Measurements from ENCODE around the gene DBI. TPM values are rescaled to one million over a fixed set of nuclear protein-coding genes. Genes with fewer than 3 reads are reported as not detected.
A peak's percentile ranks its signal among the peaks of the same experiment; 100 is the strongest.

Gene DBI
- total and polyA plus RNA-seq, 2 of the 8 experiments (the other 6 are each of a cell fraction or from before 2014, with no cell fraction given) = 180 to 212 TPM

DNA sequence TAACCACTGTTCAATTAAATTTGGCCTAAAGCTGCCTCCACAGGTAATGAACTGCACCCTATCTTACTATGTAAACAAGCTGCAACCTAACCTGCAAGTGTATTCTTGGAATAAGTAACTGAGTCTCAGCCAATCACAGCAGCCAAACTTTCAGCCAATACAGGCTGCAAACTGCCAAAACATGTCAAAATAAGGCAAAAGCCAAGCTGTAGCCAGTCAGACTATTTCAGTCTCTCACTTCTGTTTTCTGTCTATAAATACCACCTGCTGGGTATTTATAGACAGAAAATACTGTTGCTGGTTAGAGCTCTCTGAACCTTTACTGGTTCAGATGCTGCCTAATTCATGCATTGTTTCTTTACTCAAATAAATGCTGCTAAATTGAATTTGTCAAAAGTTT is 14.4 kb upstream of the DBI start:
- H3K4me3 ChIP-seq (ENCODE audit: extremely low read depth in 1 of 4, insufficient read depth in 2 of 4, low read depth in 3 of 4, low read length in 4 of 4) = no peak overlapping the region
- no peak overlapping the region for H3K4me2 ChIP-seq (ENCODE audit: insufficient read depth in 1 of 2, low read depth in 2 of 2, low read length in 2 of 2)
- H2BK120ac ChIP-seq (replicated peaks; ENCODE audit: low read depth, low read length) = no peak overlapping the region
- no peak overlapping the region for H4K8ac ChIP-seq (ENCODE audit: extremely low read depth, insufficient read depth, low read length)
- H3K79me2 ChIP-seq (ENCODE audit: control insufficient read depth in 1 of 2, insufficient read depth in 2 of 2, low read length in 2 of 2) = no peaks in the 10 kb centered on the region
- no peak overlapping the region for H3K9ac ChIP-seq (replicated peaks in 1 of 4; ENCODE audit: extremely low read depth in 1 of 4, low read depth in 3 of 4, low read length in 3 of 4)
- no peak overlapping the region for H3K14ac ChIP-seq (ENCODE audit: insufficient read length)
- TF ChIP-seq EGR1 (IDR thresholded peaks at IDR 0.05; ENCODE audit: borderline replicate concordance, low read depth, low read length) (no peak), HDAC6 (IDR thresholded peaks at IDR 0.05; ENCODE audit: low read depth, low read length) (no peak), PHF8 (conservative IDR thresholded peaks at IDR 0.05; ENCODE audit: low read depth, low read length) (no peak), EZH2 (IDR thresholded peaks at IDR 0.05; ENCODE audit: low read depth, low read length, severe bottlenecking) (no peak), SIRT6 (IDR thresholded peaks at IDR 0.05; ENCODE audit: low read length) (no peak)
- DNase-seq (ENCODE audit: low read depth in 1 of 2, low spot score in 2 of 2) (no peak), FAIRE-seq (peak; percentile 69)
- H2AK5ac ChIP-seq (ENCODE audit: low read depth, low read length) = no peak overlapping the region
- no peak overlapping the region for H2BK20ac ChIP-seq (ENCODE audit: low read length)
- no peaks in the 10 kb centered on the region for H3K79me1 ChIP-seq (ENCODE audit: low read depth, low read length)
- H3K36me3 ChIP-seq (ENCODE audit: control insufficient read depth in 2 of 4, insufficient read depth in 4 of 4, low read length in 3 of 4) = no peaks in the 10 kb centered on the region
- H3K23ac ChIP-seq (ENCODE audit: insufficient read length) = no peak overlapping the region
- no peaks in the 10 kb centered on the region for H3K23me2 ChIP-seq (ENCODE audit: low read depth, low read length)
- no peak overlapping the region for H4K5ac ChIP-seq (ENCODE audit: insufficient read length, low read depth, low read length)
- no peak overlapping the region for H3K27ac ChIP-seq (ENCODE audit: low read depth, low read length)
- H2BK5ac ChIP-seq (ENCODE audit: low read depth, low read length) = no peak overlapping the region
- peaks cover 0 to 8% (median 3%) of the 10 kb centered on the region in 4 experiments; a peak in 4 of 7 replicates for H3K4me1 ChIP-seq (replicated peaks in 1 of 4; ENCODE audit: control insufficient read depth in 3 of 4, insufficient read depth in 4 of 4, low read length in 3 of 4)
- no peak overlapping the region for H2AFZ ChIP-seq (ENCODE audit: low read length)
- no peak overlapping the region for H2BK15ac ChIP-seq (ENCODE audit: low read length)
- H3K4ac ChIP-seq (replicated peaks; ENCODE audit: insufficient read length, low read depth, low read length) = no peak overlapping the region
- no peak overlapping the region for H2BK12ac ChIP-seq (ENCODE audit: low read depth, low read length)
- no peaks in the 10 kb centered on the region for H4K20me1 ChIP-seq (replicated peaks in 1 of 2; ENCODE audit: control insufficient read depth in 1 of 2, insufficient read depth in 2 of 2, low read length in 2 of 2)
- no peaks in the 10 kb centered on the region for H3K9me3 ChIP-seq (ENCODE audit: insufficient read depth in 2 of 2, low read depth in 1 of 2, low read length in 1 of 2)
- ChIA-PET CTCF (ENCODE audit: partially characterized antibody) (interaction anchor here (1.1 to 1.6 kb wide), 2 partner anchors 34 to 185 kb away, joined by 3 to 8 read pairs; no protein-coding TSS in a partner anchor), POLR2A (ENCODE audit: partially characterized antibody) (interaction anchor here (4.1 kb wide), 1 partner anchor 13 kb away, joined by 35 read pairs; the partner anchor contains the start of genes C2orf76 and DBI)
- H4K91ac ChIP-seq (replicated peaks; ENCODE audit: insufficient read length, low read length) = no peak overlapping the region
- H3K27me3 ChIP-seq (replicated peaks in 1 of 4; ENCODE audit: control insufficient read depth in 3 of 4, extremely low read depth in 1 of 4, insufficient read depth in 3 of 4, low read length in 3 of 4) = no peaks in the 10 kb centered on the region
- no peak overlapping the region for H3K18ac ChIP-seq (ENCODE audit: extremely low read depth, low read length)
- H3K56ac ChIP-seq (replicated peaks; ENCODE audit: insufficient read length, low read depth, low read length) = no peak overlapping the region
